RKO (cell line): ENCODE data around the gene FHIT.
A peak's percentile ranks its signal among the peaks of the same experiment; 100 is the strongest.

Experiments used
- DNase-seq: peaks from one replicate; pipeline ENCODE4 v3.0.0-alpha.2; 2016; ENCODE audit warnings: low spot score

The FHIT gene

DNA sequence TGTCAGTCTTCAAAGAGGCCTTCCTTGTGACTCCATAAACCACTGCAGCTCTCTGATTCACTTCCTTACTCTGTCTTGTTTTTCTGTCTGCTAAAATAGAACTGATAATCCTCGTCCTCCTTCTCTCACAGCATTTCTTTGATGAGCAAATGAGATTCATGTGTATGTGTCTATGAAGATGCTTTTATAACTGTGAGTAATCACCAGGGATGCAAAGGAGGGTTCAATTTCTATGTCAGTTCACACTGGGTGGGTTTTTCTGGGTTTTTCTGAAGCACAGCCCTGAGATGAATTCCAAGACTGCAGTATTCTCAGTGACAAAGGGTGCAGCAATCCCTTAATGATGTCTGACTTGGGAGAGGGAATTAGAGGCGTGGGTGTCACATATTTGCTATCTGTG is 1454.8 kb downstream of the FHIT start:
- no peak for DNase-seq

- no peak for DNase-seq
These were observed 1455.5 kb downstream of the FHIT start for GRCh38 chr3:59795756-59796155.

DNA sequence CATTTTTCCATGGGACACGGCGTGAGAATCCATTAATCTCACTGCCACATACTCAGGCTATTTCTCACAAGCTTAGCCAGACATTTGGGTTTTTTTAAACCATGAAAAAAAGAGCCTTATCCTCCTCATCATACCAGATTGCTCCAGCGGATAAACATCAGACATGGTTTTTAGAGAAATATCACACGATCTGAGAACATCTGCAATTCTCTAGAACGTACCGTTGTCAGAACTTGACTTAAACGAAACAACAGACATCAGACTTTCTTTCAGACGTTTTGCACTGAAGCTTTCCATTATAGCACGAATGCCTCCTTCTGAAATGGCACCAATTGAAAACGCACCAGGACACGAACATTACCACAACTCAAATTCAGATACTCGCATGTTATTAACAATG is 1457.3 kb downstream of the FHIT start:
- DNase-seq: no peak

DNA sequence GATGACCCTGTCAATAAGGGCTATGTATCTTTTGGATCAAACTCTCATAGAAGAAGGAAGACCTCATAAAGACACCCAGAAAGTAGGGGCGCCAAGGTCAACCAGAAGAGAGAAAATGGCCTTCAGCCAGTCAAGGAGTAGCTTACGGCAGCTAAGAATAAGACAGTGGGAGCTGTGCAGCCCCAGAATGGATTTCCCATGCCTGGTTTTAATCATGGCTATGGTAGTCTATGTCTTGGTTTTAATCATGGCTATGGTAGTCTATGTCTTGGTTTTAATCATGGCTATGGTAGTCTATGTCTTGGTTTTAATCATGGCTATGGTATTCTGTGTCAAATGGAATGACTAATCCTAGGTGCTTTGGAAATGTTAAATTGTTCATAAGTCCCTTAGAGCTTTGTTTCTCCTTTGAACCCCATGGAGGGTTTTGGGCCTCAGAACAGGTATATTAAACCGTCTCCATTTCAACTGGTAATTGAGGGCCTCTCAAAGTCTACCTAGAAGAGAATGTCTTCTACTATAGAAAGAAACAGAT is 1459.4 kb downstream of the FHIT start:
- DNase-seq: no peak

DNA sequence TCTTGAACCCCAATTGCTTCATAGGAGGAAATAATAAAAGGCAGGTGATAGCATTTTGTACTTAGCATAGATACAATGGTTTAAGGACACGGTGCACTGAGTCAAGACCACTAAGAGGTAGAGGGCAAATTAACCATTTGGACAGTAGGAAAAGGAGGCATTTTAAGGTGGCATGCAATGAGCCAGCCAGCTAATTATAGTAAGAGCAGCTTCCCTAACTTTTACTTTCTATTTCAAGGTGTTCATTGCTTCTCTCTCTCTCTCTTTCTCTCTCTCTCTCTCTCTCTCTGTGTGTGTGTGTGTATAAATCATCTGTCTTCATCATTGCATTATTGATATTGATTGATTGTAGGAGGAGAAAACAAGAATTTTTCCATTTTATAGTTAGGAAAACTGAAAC is 1461.0 kb downstream of the FHIT start:
- DNase-seq: no peak

GRCh38 chr3:59788801-59789200 is 1462.5 kb downstream of the FHIT start:
- no peak for DNase-seq

DNA sequence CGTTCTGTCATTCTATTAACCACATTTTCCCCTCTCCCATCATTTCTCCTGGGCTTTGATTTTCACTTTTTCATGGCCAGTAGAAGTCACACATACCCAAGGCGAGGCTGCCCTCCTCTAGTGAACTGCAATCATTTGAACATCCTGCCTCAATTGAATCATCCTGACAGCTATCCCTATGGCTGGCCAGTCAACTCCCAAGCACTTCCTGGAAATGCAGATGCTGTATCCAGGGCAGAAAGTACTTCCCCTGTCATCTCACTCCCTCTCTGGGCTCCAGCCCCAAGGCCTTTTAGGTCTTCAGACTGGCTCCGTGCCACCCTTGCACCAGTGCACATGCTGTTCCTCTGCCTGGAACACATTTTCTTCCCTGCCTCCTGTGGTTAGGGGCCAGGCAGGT is 1463.1 kb downstream of the FHIT start:
- DNase-seq: no peak

GRCh38 chr3:59786374-59786773 is 1464.9 kb downstream of the FHIT start:
- no peak for DNase-seq

DNA sequence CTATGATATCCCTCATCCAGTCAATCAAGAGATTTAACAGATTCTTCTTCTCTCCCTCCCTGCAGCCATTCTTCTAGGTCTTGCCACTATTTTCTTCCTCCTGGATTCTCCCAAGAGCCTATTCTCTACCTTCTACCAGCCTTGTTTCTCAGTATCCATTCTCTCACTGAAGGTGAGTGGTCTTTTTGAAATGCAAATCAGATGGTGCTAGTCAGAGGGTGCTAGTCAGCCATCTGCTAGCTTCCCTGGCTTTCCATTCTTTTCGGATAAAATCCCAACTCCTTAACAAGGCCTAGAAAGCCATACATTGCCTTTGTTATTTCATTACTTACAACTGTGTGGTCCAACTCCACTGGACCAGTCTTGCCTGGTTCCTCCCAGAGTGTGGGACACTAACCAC is 1467.1 kb downstream of the FHIT start:
- DNase-seq: no peak

DNA sequence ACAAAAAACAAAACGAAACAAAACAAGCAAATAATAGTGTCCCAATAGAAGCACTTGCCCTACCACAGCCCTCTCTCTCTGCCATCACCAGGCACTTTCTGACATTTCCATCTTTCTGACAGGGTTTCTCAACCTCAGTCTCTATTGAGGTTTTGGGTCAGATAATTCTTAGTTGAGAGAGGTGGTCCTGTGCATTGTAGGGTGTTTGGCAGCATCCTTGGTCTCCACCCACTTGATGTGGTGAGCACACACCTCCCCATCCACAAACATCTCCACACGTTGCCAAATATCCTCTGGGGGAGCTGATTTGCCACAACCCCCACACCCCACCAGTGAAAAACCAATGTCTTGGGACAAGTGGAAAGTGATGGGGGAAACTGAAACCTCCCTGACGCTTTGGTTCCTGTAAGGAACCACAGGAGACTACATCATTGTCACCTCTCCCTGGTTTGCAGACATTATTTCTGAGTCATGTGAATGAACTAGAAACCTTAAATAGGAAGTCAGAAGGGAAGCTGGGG is 1467.7 kb downstream of the FHIT start:
- DNase-seq: no peak

GRCh38 chr3:59782664-59783063 is 1468.6 kb downstream of the FHIT start:
- DNase-seq: no peak

DNA sequence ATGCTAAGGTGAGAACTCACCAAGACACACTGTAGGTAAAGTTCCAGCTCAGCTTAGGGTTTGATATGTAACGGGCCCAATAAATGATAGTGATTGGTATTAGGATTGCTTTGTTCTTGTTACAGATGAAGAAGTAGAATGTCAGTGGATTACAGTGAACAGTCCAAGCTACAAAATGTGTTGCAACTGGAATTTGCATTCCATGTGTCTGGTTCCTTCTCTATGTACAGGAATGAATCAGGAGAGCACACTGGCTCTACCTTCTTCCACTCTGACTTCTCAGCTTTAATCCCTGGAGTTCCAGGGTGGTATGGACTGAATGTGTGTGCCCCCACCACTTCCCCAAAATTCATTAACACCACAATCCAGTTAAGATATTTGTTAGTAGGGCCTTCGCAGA is 1471.0 kb downstream of the FHIT start:
- DNase-seq: no peak

GRCh38 chr3:59779260-59779659 is 1472.0 kb downstream of the FHIT start:
- no peak for DNase-seq

GRCh38 chr3:59777667-59778077 is 1473.6 kb downstream of the FHIT start:
- no peak for DNase-seq

DNA sequence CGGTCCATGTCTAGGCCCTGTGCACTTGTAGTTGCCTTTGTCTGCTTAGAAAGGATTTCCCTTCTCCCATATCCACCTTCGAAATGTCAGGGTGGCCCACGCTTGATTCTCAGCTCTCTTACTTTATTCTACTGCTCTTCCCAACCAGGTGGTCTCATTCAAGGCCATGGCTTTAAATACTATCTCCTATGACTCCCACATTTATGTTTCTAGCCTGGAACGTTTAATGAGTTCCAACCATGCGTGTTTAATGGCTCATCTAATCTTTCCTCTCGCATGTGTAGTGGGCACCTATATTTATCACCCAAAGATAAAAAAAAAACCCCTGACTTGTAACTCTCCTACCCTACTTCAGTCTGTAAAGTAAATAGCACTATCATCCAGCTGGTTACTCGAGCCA is 1474.2 kb downstream of the FHIT start:
- DNase-seq: no peak

DNA sequence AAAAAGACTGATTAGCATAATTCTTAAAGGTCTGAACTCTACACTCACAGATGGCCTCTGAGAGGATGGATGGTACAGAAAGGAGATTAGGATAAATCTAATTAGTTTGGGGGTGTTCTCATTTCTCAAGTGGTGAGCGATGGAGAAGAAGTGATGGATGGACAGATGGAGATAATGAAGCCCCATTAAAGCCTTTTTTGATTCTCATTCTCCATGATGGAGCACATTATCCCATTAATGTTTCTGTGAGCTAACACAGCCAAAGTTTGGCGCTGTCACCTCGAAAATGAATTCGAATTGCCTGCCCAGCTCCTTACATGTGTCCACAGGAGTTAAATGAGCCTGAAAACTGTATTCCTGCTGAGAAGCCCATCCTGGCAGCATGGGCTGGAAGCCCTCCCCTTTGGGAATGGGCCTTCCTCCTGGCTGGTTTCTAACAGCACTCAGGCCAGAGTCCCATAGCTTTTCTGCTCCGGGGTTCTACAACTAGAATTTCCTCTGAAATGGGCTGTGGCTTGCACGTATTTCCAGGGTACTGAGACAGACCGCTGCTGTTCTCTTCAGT is 1475.4 kb downstream of the FHIT start:
- no peak for DNase-seq

GRCh38 chr3:59775106-59775505 is 1476.1 kb downstream of the FHIT start:
- DNase-seq: no peak

GRCh38 chr3:59774634-59775033 is 1476.6 kb downstream of the FHIT start:
- DNase-seq: peak; percentile 2

GRCh38 chr3:59774000-59774399 is 1477.3 kb downstream of the FHIT start:
- DNase-seq: no peak

- no peak for DNase-seq
These were observed 1478.5 kb downstream of the FHIT start for GRCh38 chr3:59772416-59773408.

GRCh38 chr3:59771768-59772181 is 1479.5 kb downstream of the FHIT start:
- DNase-seq: peak; percentile 6

DNA sequence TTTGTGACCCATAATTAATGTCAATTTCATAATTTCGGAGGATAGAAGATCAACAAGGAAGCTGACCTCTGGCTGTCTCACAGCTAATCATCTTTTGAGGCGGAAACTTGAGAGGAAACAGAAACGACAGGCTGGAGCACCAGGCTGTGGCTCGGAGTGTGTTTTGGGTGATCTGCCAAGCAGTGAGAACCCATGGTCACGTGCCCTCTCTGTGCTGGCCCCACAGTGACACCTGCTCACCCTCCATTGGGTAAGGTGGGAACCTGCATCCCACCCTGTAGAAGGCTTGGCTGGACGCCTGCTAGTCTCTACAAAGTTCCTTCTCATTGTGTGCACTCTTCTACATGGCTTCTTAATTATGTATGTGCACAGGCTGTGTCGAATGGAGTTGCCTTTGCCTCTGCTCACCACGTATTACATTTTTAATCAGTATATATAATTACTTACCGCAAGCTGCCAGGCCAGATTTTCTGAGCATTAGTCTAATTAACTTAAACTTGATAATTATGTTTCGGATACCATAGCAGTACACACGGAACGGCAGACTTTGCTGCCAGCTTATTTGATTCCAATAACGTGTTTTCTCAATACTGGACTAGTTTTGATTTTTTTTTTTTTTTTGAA is 1482.0 kb downstream of the FHIT start:
- DNase-seq: no peak
